ENCODE measurements around the gene BRAT1. TPM values are rescaled to one million over a fixed set of nuclear protein-coding genes. Genes with fewer than 3 reads are reported as not detected.

The BRAT1 gene
- total RNA-seq, 1 experiment from 2014 or later, result 41.5 TPM

DNA sequence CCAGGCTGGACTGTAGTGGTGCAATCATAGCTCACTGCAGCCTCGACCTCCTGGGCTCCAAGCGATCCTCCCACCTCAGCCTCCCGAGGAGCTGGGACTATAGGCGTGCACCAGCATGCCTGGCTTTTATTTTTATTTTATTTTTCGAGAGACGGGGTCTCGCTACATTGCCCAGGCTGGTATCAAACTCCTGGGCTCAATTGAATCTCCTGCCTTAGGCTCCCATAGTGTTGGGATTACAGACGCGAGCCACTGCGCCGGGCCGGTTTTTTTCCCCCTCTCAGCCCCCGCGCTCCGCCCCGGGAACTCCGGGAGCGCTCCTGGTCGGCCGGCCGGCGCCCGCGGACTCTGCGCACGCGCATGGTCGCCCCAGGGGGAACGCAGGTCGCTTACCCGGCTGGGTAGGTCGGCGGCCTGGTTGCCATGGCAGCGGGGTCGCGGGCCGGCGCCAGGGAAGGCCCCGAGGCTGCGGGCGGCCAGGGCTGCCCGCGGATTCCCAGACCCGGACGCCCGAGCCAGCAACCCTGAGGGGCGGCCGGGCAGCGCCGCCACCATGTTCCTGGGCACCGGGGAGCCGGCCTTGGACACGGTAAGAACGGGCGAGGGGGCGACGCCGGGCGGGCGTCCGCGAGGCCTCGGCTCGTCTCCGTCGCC, 3.4 kb upstream of the BRAT1 start, which contains the start of gene IQCE:
Gene IQCE, plus strand, starts transcription at position 351 of the 654 bp plus-strand sequence. Its CDS starts 203 bp downstream, at position 554.
- H3K27me3 ChIP-seq, result no peaks in the 10 kb centered on the region
- H3K4me1 ChIP-seq, result peaks cover 11% of the 10 kb centered on the region
- H3K4me3 ChIP-seq, result peak within 1 kb of the TSS; percentile 76
- DNase-seq, result peak; percentile 95 to 97
- no peak within 1 kb of the TSS for H3K27ac ChIP-seq
- H3K36me3 ChIP-seq, result no peaks in the 10 kb centered on the region
- H3K9me3 ChIP-seq (replicated peaks), result no peaks in the 10 kb centered on the region

DNA sequence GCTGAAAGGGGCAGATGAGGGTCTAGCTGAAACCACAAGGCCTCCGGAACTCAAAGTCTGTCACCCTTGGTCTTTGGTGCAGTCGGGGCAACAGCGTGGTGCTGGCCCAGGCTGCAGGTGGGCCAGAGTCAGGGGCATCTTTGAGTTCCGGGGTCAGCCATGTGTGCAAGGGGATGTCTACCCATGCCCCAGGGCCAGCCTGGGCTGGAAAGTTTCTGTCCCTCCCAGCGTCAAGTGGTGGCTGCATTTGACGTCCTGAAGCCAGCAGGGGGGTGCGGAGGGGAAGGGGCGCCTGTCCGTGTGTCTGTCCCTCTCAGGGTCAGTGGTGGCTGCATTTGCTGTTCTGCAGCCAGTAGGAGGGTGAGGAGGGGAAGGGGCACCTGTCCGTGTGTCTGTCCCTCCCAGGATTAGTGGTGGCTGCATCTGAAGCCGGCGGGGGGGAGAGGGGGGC, 638 bp downstream of the BRAT1 start:
- H3K36me3 ChIP-seq, result peaks cover 9% of the 10 kb centered on the region
- no peak overlapping the region for H3K27ac ChIP-seq
- no peaks in the 10 kb centered on the region for H3K9me3 ChIP-seq (replicated peaks)
- peak in 1 of 2 experiments; percentile 44 for DNase-seq
- H3K27me3 ChIP-seq, result no peaks in the 10 kb centered on the region
- H3K4me3 ChIP-seq, result peak overlapping the region; percentile 91
- peaks cover 11% of the 10 kb centered on the region for H3K4me1 ChIP-seq

DNA sequence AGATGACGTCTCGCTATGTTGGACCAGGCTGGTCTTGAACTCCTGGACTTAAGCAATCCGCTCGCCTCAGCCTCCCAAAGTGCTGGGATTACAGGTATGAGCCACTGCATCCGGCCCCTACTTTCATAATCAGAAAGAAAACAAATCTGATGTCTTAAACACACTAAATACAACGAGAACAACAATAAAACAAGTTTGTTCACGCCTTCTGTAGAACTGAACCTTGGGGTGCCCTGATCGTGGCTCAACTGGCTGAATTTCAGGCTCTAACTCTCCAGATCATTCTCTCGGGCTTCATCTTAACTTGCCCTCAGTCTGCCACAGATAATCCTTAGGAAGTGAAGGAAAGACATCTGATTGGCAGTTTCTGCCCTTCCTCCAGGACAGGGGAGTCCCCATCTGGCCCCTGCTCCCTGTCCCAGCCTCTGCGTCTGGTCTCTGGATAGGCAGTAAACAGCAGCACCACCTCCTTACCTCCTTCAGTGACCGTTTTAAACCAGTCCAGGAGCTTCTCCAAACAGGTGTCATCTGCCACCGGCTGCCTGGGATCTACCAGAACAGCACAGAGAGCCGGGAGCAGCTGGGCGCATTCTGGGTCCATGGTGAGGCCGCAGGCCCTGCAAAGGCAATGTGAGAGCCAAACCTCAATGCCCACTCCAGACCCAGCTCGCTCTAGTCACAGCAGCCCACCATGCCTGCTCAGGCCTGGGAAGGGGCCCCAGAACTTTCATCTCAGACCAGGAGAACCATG, 1.3 kb downstream of the BRAT1 start:
- peak in 1 of 2 experiments; percentile 39 for DNase-seq
- no peak overlapping the region for H3K27ac ChIP-seq
- peaks cover 11% of the 10 kb centered on the region for H3K4me1 ChIP-seq
- H3K9me3 ChIP-seq (replicated peaks), result no peaks in the 10 kb centered on the region
- H3K27me3 ChIP-seq, result no peaks in the 10 kb centered on the region
- peak overlapping the region; percentile 91 for H3K4me3 ChIP-seq
- peaks cover 9% of the 10 kb centered on the region for H3K36me3 ChIP-seq

DNA sequence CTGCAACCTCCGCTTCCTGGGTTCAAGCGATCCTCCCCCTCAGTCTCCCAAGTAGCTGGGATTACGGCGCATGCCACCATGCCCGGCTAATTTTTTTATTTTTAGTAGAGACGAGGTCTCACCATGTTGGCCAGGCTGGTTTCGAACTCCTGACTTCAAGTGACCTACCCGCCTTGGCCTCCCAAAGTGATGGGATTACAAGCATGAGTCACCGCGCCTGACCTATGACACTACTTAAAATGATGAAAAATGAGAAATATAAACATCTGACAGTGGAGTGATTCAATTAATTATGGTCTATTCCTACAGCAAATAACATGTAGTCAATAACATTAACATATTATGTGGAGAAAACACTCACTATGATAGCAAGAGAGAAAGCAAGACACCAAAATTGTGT, 2.2 kb downstream of the BRAT1 start:
- H3K4me1 ChIP-seq, result peaks cover 8% of the 10 kb centered on the region
- H3K9me3 ChIP-seq (replicated peaks), result no peaks in the 10 kb centered on the region
- no peak overlapping the region for H3K27ac ChIP-seq
- H3K27me3 ChIP-seq, result no peaks in the 10 kb centered on the region
- DNase-seq, result no peak
- H3K4me3 ChIP-seq, result no peak overlapping the region
- H3K36me3 ChIP-seq, result peaks cover 11% of the 10 kb centered on the region

DNA sequence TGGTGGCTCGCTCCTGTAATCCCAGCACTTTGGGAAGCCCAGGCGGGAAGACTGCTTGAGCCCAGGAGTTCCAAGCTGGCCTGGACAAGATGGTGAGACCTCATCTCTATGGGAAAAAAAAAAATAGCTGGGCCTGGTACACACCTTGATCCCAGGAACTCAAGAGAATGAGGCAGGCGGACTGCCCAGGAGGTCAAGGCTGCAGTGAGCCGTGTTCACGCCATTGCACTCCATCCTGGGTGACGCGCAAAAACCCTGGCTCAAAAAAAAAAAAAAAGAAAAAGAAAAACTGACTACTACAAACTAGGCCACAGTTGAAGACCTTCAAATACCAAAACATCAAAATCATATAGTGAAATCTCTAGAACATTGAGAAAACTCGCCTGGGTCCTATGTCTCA, 3.9 kb downstream of the BRAT1 start:
- peaks cover 8% of the 10 kb centered on the region for H3K4me1 ChIP-seq
- H3K27ac ChIP-seq, result no peak overlapping the region
- no peak for DNase-seq
- no peaks in the 10 kb centered on the region for H3K9me3 ChIP-seq (replicated peaks)
- no peak overlapping the region for H3K4me3 ChIP-seq
- peaks cover 25% of the 10 kb centered on the region for H3K36me3 ChIP-seq
- no peaks in the 10 kb centered on the region for H3K27me3 ChIP-seq

DNA sequence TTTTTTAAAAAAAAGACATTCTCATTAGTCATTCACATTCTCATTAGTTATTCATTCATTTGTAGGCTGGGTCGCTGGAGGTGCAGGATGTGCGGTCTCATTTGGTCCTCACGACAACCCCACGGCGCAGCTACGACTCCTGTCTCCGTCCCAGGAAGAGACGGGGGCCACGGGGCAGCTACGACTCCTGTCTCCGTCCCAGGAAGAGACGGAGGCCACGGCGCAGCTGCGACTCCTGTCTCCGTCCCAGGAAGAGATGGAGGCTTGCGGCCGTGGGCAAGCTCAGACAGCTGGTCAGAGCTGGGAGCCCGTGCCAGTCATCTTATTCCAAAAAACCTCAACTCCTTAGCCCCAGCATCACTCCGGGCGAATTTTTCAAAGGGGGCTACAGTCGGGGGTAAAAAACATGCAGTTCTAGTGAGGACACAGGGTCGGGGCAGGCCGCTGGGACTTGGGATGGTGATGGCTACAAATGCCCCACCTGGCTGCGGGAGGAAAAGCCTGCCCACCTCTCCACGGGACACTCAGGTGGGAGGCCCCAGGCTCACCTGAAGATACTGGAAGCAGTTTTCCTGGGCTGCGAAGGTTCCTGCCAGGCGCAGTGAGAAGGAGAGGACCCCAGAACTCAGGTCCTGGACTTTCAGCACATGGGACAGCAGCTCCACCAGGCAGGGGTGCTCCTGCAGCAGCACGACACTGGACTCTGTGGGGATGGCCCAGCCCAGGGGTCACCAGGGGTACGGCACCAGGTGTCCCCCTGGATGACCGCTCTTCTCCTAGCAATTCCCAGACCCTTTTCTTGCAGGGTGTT, 8.3 kb downstream of the BRAT1 start:
- H3K27ac ChIP-seq, result no peak overlapping the region
- peaks cover 49% of the 10 kb centered on the region for H3K36me3 ChIP-seq
- DNase-seq, result no peak

DNA sequence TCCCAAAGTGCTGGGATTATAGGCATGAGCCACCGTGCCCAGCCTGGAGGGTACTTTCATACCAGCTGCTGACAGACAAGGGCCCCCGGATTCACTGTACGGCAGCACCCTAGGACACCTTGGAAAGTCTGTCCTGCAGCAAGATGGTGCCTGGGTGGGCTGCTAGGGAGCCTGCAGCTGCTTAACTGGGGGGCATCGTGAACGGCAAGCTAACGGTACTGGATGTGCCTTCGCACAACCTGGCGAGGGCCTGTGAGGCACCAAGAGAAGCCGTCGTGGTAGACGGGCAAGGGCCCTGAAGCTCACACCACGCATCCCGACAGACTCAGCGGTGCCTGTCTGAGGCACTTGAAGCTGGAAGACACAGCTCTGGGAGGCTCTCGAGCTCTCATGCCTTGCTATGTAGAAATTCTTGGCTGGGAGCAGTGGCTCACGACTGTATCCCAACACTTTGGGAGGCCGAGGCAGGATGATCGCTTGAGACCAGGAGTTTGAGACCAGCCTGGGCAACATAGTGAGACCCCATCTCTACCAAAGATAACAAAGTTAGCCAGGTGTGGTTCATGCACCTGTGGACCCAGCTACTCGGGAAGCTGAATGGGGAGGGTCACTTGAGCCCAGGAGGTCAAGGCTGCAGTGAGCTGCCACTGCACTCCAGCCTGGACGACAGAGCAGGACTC, 9.4 kb downstream of the BRAT1 start:
- H3K27me3 ChIP-seq, result no peaks in the 10 kb centered on the region
- H3K4me3 ChIP-seq, result no peak overlapping the region
- no peak overlapping the region for H3K27ac ChIP-seq
- no peak for DNase-seq
- peaks cover 53% of the 10 kb centered on the region for H3K36me3 ChIP-seq
- H3K9me3 ChIP-seq (replicated peaks), result no peaks in the 10 kb centered on the region
- no peaks in the 10 kb centered on the region for H3K4me1 ChIP-seq

More for the DNA sequence above, 8.3 kb downstream of the BRAT1 start:
- Histone ChIP-seq H3K4me3 (no peak overlapping the region), H3K4me1 (no peaks in the 10 kb centered on the region), H3K27me3 (no peaks in the 10 kb centered on the region), H3K9me3 (replicated peaks) (no peaks in the 10 kb centered on the region)

DNA sequence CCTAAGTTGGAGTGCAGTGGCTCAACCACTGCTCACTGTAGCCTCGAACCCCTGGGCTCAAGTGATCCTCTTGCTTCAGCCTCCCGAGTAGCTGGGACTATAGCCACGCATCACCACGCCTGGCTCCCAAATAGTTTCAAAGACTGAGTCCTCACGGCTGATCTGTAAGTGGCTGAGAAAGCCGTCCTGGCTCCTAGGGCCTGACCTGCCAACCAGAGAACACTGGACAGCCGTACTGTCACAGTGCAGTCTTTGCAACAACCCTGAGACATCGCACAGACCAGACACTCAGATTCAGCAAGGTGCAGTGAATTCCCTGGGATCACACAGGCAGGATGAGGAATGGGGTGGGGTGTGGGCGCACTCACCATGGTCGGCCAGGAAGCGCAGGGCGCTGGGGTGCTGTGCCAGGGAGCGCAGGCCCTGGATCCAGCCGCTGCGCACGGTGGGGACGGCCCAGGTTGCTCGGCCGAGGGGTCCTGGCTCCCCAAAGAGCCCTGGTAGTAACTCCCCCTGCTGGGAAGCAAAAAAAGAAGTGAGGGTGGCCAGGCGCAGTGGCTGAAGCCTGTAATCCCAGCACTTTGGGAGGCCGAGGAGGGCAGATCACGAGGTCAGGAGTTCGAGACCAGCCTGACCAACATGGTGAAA, 10.7 kb downstream of the BRAT1 start:
- Histone ChIP-seq H3K36me3 (peaks cover 54% of the 10 kb centered on the region), H3K4me1 (no peaks in the 10 kb centered on the region), H3K4me3 (no peak overlapping the region), H3K27ac (no peak overlapping the region), H3K27me3 (no peaks in the 10 kb centered on the region), H3K9me3 (replicated peaks) (no peaks in the 10 kb centered on the region)
- no peak for DNase-seq

DNA sequence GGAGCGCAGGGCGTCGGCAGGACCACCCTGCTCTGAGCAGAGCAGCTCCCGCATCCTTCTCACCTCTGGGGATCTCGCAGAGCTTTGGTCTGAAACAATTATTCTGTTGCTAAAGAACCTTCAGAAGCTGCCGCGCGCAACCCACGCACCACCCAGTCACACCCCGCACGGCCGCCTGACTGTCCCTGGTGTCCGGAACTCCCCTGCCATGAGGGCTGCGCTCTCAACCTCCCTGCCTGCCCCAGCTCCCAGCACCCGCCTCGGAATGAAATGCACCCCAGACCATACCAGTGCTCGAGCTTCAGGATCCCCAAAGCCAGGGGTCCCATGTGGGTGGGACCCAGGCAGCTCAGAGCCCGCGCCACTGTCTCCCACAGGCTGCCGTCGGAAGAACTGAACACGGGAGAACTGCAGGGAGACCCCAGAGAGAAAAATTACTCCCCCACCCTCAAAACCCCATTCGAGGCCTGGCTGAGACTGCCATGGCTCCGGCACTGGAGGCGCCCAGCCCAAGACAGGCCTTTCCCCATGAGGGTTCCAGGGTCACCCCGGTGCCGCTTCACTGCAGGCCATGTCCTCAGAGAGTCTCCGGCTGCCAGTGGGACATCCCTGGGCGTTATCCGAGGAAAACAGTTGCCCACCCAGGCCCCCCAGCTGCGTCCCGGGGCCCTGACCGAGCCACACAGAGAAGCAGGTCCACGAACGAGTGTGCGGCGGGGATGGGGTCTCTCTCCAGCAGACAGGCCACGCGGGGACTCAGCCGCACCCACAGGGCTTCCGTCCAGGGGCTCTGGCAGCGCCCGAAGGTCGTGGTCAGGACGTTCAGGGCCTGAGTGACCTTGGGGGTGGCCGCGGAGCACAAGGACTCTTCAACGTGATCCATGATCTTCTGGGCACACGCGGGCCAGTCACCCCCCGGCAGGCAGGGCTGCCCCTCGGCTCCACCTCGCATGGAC, 12.1 kb downstream of the BRAT1 start:
- Histone ChIP-seq H3K27me3 (no peaks in the 10 kb centered on the region), H3K4me1 (no peaks in the 10 kb centered on the region), H3K36me3 (peaks cover 59% of the 10 kb centered on the region), H3K9me3 (replicated peaks) (no peaks in the 10 kb centered on the region), H3K27ac (no peak overlapping the region), H3K4me3 (no peak overlapping the region)
- DNase-seq, result no peak

DNA sequence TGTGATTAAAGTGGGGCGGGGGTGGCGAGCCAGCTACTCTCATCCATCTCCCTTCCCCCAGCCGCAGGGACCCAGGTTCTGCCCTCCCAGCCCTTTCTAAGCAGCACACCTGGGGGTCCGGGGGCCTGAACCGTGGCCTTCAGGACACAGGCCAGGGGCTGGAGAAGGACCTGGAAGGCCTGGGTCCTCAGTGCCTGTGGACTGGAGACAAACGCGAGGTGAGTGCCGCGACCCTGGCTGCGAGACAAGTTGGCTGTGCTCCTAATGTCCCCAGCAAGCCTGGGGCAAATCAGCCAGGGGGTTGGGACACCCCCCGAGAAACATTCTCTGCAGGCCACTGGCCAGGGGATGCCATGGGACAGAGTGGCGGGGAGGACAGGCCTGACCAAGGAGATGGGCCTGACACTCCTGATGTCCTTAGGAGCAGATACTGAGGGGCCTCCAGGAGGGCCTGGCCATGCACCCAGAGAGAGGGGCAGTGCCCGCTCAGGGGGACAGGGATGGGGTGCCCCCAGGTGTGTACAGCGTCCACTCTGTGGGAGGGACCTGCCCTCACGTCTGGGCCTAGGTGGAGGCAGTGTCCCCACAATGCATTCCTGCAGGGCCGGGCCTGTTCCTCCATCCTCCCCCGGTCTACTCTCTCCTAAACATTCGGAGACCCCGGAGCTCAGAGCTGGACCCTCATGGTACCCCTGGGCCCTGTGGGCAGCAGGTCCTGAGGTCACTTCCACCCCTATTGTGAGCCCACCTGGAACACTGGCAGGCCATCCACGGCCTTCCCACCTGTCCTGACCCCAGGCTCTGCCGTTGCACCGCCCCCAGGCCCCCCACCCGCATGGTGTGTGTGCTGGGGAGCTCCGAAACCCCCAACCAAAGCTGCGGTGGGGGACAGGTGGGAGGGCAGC, 13.1 kb downstream of the BRAT1 start:
- peak in 1 of 2 experiments; percentile 6 for DNase-seq
- H3K4me3 ChIP-seq, result no peak overlapping the region
- H3K9me3 ChIP-seq (replicated peaks), result no peaks in the 10 kb centered on the region
- no peaks in the 10 kb centered on the region for H3K4me1 ChIP-seq
- H3K27me3 ChIP-seq, result no peaks in the 10 kb centered on the region
- H3K27ac ChIP-seq, result no peak overlapping the region
- peaks cover 59% of the 10 kb centered on the region for H3K36me3 ChIP-seq

DNA sequence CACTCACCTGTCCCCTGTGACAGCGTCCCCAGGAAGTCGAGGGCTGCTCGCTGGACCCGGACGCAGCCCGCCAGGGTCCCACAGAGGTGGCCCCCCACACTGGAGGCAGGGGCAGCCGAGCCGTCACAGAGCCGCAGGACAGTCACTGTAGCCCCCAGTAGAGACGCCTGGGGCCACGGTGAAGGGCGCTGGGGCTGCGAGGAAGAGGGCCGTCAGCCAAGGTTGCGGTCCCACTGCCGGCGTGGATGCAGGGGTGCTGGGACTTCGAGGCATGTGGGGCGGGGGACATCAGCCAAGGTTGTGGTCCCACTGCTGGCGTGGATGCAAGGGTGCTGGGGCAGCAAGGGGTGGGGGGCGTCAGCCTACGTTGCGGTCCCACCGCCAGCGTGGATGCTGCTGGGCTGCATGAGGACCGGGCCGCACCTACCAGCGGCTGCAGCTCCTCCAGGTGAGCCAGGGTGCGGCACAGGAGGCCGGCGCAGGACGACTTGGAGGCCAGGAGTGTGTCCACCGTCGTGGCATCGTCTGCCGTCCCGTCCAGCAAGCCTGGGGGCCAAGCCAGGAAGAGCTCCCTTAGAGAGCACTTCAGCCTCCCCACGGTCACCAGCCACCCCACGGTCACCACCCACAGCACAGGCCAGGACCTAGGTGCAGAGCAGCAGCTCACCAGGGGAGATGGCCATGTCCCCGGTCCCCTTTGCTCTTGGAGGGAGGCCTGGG, 13.9 kb downstream of the BRAT1 start:
- DNase-seq, result peak in 1 of 2 experiments; percentile 5
- no peaks in the 10 kb centered on the region for H3K4me1 ChIP-seq
- H3K4me3 ChIP-seq, result no peak overlapping the region
- peaks cover 54% of the 10 kb centered on the region for H3K36me3 ChIP-seq
- no peaks in the 10 kb centered on the region for H3K9me3 ChIP-seq (replicated peaks)
- H3K27me3 ChIP-seq, result no peaks in the 10 kb centered on the region
- H3K27ac ChIP-seq, result no peak overlapping the region

DNA sequence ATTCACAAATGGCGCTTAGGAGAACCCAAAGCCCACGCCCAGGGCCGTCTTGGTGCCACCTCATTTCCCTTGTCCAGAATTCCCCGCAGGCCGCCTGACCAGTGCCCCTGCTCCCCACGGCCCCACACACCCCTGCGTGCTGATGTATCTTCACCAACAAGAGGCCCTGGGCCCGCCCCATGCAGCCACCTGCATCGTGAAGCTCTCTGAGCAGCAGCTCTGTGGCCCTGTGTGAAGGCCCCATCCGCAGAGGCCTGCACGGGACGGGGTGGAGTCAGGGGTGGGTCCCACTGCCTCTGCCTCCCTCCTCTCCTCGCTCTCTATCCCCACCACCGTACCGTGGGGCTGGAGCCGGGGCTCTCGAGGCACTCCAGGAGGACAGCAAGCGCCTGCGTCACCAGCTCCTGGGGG, 14.7 kb downstream of the BRAT1 start:
- H3K36me3 ChIP-seq, result peaks cover 46% of the 10 kb centered on the region
- peak in 1 of 2 experiments; percentile 11 for DNase-seq
- H3K4me3 ChIP-seq, result no peak overlapping the region
- no peaks in the 10 kb centered on the region for H3K27me3 ChIP-seq
- H3K9me3 ChIP-seq (replicated peaks), result no peaks in the 10 kb centered on the region
- H3K27ac ChIP-seq, result no peak overlapping the region
- H3K4me1 ChIP-seq, result no peaks in the 10 kb centered on the region

Measured in SJCRH30 (cell line).